HEK293T (cell line): ENCODE measurements around the gene NTPCR.

Source experiments
- FOXA1 ChIP-seq: fragments of 450-650 bp; IDR thresholded peaks from 2 replicates; pipeline ENCODE4 v1.6.1; 2016; ENCODE audit warnings: mild to moderate bottlenecking
- FOXK2 ChIP-seq: fragments of 450-650 bp; IDR thresholded peaks from 2 replicates; pipeline ENCODE4 v1.6.1; 2016; ENCODE audit warnings: mild to moderate bottlenecking
- SP1 ChIP-seq: fragments of 450-650 bp; IDR thresholded peaks from 2 replicates; pipeline ENCODE4 v1.6.1; 2017

DNA sequence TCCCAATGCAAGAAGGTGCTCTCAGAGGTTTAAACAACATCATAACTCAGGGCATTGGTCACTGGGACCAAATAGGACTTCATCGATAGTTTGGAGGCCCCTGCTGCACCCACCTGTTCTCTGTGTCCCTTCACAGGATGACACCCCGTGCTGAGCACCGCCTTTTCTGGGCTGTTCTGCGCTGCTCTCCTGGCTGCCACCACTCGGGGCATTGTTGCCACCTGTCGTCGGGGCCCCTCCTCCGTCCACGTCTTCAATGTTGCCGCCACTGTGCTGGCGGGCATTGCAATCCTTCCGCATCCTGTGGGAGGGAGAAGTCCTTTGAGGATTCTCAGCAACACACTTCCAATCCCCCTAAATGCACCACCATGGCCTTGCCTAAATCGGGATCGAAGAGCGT lies 47.7 kb downstream of the NTPCR start:
- no peak for TF ChIP-seq SP1
- no peak for TF ChIP-seq FOXA1
- TF ChIP-seq FOXK2 = no peak
